IMR-90 (cell line): ENCODE measurements around the gene KLHDC7B. TPM values are rescaled to one million over a fixed set of nuclear protein-coding genes. Genes with fewer than 3 reads are reported as not detected.

Experiments
- ATAC-seq: fragments of 200-7000 bp; cut with Tn5 transposase; 2 replicates; pipeline ENCODE4 v1.9.1; 2020; ENCODE audit warnings: low read depth, mild to moderate bottlenecking, moderate library complexity
- BruUV-seq: library from RNA; stranded (reverse); fragments of 400-500 nt; replicated peaks from 2 replicates; lab custom pipeline; 2021; lab: Mats Ljungman, UMichigan
- CTCF ChIA-PET: fragments of 300-600 bp; formaldehyde crosslinking; extraction: SDS; loops from one replicate; lab custom pipeline; 2021; ENCODE audit warnings: antibody characterized with exemption; lab: Yijun Ruan, JAX
- POLR2A ChIA-PET: fragments of 300-600 bp; sonication (Branson Sonifier 250); formaldehyde crosslinking; loops from one replicate; lab custom pipeline; 2022; ENCODE audit warnings: antibody characterized with exemption; ENCODE audit not compliant: unreplicated experiment; lab: Charles Lee
- DNase-seq: peaks from one replicate; pipeline ENCODE4 v3.0.0; 2013
- H2AFZ ChIP-seq: replicated peaks from 2 replicates; pipeline ENCODE3; 2013; ENCODE audit warnings: low read length, mild to moderate bottlenecking; ENCODE audit not compliant: poor library complexity
- H2AK5ac ChIP-seq: 2 replicates; pipeline ENCODE4 v1.6.1; 2013; ENCODE audit warnings: low read depth, low read length, inconsistent platforms
- H2AK9ac ChIP-seq: replicated peaks from 2 replicates; pipeline ENCODE3; 2013; ENCODE audit warnings: mild to moderate bottlenecking, low read depth, low read length, moderate library complexity; ENCODE audit not compliant: poor library complexity
- H2BK120ac ChIP-seq: 2 replicates; pipeline ENCODE4 v1.6.1; 2013; ENCODE audit warnings: low read depth, low read length, inconsistent platforms
- H2BK15ac ChIP-seq: 3 replicates; pipeline ENCODE4 v1.6.1; 2013; ENCODE audit warnings: low read depth, low read length, inconsistent platforms
- H2BK20ac ChIP-seq: 2 replicates; pipeline ENCODE4 v1.6.1; 2013; ENCODE audit warnings: low read depth, mild to moderate bottlenecking, inconsistent platforms, low read length, moderate library complexity
- H2BK5ac ChIP-seq: 2 replicates; pipeline ENCODE4 v1.6.1; 2013; ENCODE audit warnings: mild to moderate bottlenecking, low read depth, low read length, inconsistent platforms; ENCODE audit not compliant: poor library complexity, severe bottlenecking
- H3K14ac ChIP-seq: replicated peaks from 2 replicates; pipeline ENCODE4 v1.6.1; 2013; ENCODE audit warnings: low read depth, low read length, inconsistent platforms
- H3K18ac ChIP-seq: 2 replicates; pipeline ENCODE4 v1.6.1; 2013; ENCODE audit warnings: low read depth, low read length, control low read depth
- H3K23ac ChIP-seq: 2 replicates; pipeline ENCODE4 v1.6.1; 2013; ENCODE audit warnings: low read depth, low read length, inconsistent platforms
- H3K27ac ChIP-seq: 2 replicates; pipeline ENCODE4 v1.5.1; 2013; ENCODE audit warnings: mild to moderate bottlenecking, control low read depth, low read length; ENCODE audit not compliant: insufficient read depth
- H3K27me3 ChIP-seq: 2 replicates; pipeline ENCODE4 v1.6.1; 2013; ENCODE audit warnings: low read length; ENCODE audit not compliant: control insufficient read depth, insufficient read depth
- H3K36me3 ChIP-seq: 2 replicates; pipeline ENCODE4 v1.6.1; 2013; ENCODE audit warnings: low read length, mixed read lengths; ENCODE audit not compliant: control insufficient read depth, insufficient read depth
- H3K4ac ChIP-seq: 2 replicates; pipeline ENCODE4 v1.6.1; 2013; ENCODE audit warnings: low read depth, low read length, inconsistent platforms
- H3K4me1 ChIP-seq: 2 replicates; pipeline ENCODE4 v1.6.1; 2013; ENCODE audit warnings: low read length, mixed read lengths; ENCODE audit not compliant: control insufficient read depth, insufficient read depth
- H3K4me2 ChIP-seq: 2 replicates; pipeline ENCODE4 v1.6.1; 2013; ENCODE audit warnings: low read depth, mild to moderate bottlenecking, control low read depth, low read length, moderate library complexity
- H3K4me3 ChIP-seq: 2 replicates; pipeline ENCODE4 v1.5.1; 2013; ENCODE audit warnings: low read depth, mild to moderate bottlenecking, control low read depth, low read length, moderate library complexity; ENCODE audit not compliant: insufficient read depth
- H3K56ac ChIP-seq: 2 replicates; pipeline ENCODE4 v1.6.1; 2013; ENCODE audit warnings: low read length, inconsistent platforms; ENCODE audit not compliant: insufficient read depth; ENCODE audit errors: extremely low read depth
- H3K79me1 ChIP-seq, 2 experiments: 2 replicates each; pipeline ENCODE4 v1.6.1; 2013; ENCODE audit warnings: low read length in 2 of 2, inconsistent platforms in 1 of 2, low read depth in 1 of 2
- H3K9ac ChIP-seq: 2 replicates; pipeline ENCODE4 v1.6.1; 2013; ENCODE audit warnings: low read depth, low read length, control low read depth
- H3K9me1 ChIP-seq: 2 replicates; pipeline ENCODE4 v1.6.1; 2013; ENCODE audit warnings: low read length, inconsistent platforms; ENCODE audit not compliant: insufficient read depth
- H3K9me3 ChIP-seq: 2 replicates; pipeline ENCODE4 v1.6.1; 2013; ENCODE audit warnings: low read length; ENCODE audit not compliant: control insufficient read depth, insufficient read depth
- H4K20me1 ChIP-seq: 2 replicates; pipeline ENCODE4 v1.6.1; 2013; ENCODE audit warnings: low read length, inconsistent platforms; ENCODE audit not compliant: insufficient read depth
- H4K5ac ChIP-seq: 2 replicates; pipeline ENCODE4 v1.6.1; 2013; ENCODE audit warnings: mild to moderate bottlenecking, low read depth, low read length, control low read depth
- H4K8ac ChIP-seq, 2 experiments: 2 replicates each; pipeline ENCODE4 v1.6.1; 2013; ENCODE audit warnings: low read depth in 2 of 2, low read length in 2 of 2, control low read depth in 1 of 2, inconsistent platforms in 1 of 2
- H4K91ac ChIP-seq: 2 replicates; pipeline ENCODE4 v1.6.1; 2013; ENCODE audit warnings: low read depth, low read length, inconsistent platforms; ENCODE audit not compliant: insufficient read depth
- CEBPB ChIP-seq: IDR thresholded peaks from 2 replicates; pipeline ENCODE4 v1.6.1; 2012; ENCODE audit warnings: low read depth, low read length, improper control_type of control experiment
- CHD1 ChIP-seq: IDR thresholded peaks from 2 replicates; pipeline ENCODE4 v1.6.1; 2012; ENCODE audit warnings: low read depth, low read length, improper control_type of control experiment
- CTCF ChIP-seq: conservative IDR thresholded peaks from 2 replicates; pipeline ENCODE4 v1.5.1; 2012; ENCODE audit warnings: mild to moderate bottlenecking, low read depth, low read length, improper control_type of control experiment
- ELK1 ChIP-seq: fragments of 150-350 bp; IDR thresholded peaks from 2 replicates; pipeline ENCODE4 v1.6.1; 2016; ENCODE audit warnings: low read depth, mild to moderate bottlenecking, low read length, moderate library complexity, borderline replicate concordance
- FOS ChIP-seq: fragments of 150-350 bp; IDR thresholded peaks from 2 replicates; pipeline ENCODE4 v1.6.1; 2016; ENCODE audit warnings: low read depth, low read length
- MAFK ChIP-seq: IDR thresholded peaks from 2 replicates; pipeline ENCODE4 v1.6.1; 2012; ENCODE audit warnings: low read depth, low read length, improper control_type of control experiment
- MAZ ChIP-seq: IDR thresholded peaks from 2 replicates; pipeline ENCODE4 v1.6.1; 2012; ENCODE audit warnings: low read depth, mild to moderate bottlenecking, low read length, improper control_type of control experiment, moderate library complexity, borderline replicate concordance
- MXI1 ChIP-seq: IDR thresholded peaks from 2 replicates; pipeline ENCODE4 v1.6.1; 2012; ENCODE audit warnings: low read depth, mild to moderate bottlenecking, low read length, moderate library complexity, borderline replicate concordance
- NFE2L2 ChIP-seq: fragments of 150-350 bp; IDR thresholded peaks from 2 replicates; pipeline ENCODE4 v1.6.1; 2016; ENCODE audit warnings: low read depth, mild to moderate bottlenecking, low read length
- POLR2A ChIP-seq: IDR thresholded peaks from 2 replicates; pipeline ENCODE4 v1.6.1; 2012; ENCODE audit warnings: mild to moderate bottlenecking, low read depth, low read length
- RAD21 ChIP-seq: IDR thresholded peaks from 2 replicates; pipeline ENCODE4 v1.6.1; 2012; ENCODE audit warnings: low read length, improper control_type of control experiment
- RCOR1 ChIP-seq: IDR thresholded peaks from 2 replicates; pipeline ENCODE4 v1.6.1; 2012; ENCODE audit warnings: mild to moderate bottlenecking, low read length, improper control_type of control experiment; ENCODE audit not compliant: insufficient replicate concordance
- RFX5 ChIP-seq: IDR thresholded peaks from 2 replicates; pipeline ENCODE4 v1.8.0; 2012; ENCODE audit warnings: low read depth, mild to moderate bottlenecking, low read length, moderate library complexity
- USF2 ChIP-seq: fragments of 150-350 bp; IDR thresholded peaks from 2 replicates; pipeline ENCODE4 v1.6.1; 2017; ENCODE audit warnings: mild to moderate bottlenecking, antibody characterized with exemption, low read length, low read depth
- WGBS, 2 experiments: methylation state at CpG; one replicate each; pipeline versions ENCODE4 v1.1.5 to v1.1.7; 2013; ENCODE audit warnings: missing lambda C conversion rate in 2 of 2; ENCODE audit not compliant: insufficient read length in 1 of 2; ENCODE audit errors: extremely low coverage in 2 of 2; 5-methylcytosine and 5-hydroxymethylcytosine counted together
- dilution Hi-C: fragments of 300-500 bp; cut with HindIII; formaldehyde crosslinking; loops from one replicate; pipeline ENCODE4 v1.14.3; 2018; ENCODE audit warnings: low sequenced_read_pairs; ENCODE audit not compliant: unreplicated experiment
- in situ Hi-C: fragments of 300-500 bp; cut with MboI; formaldehyde crosslinking; loops from 3 replicates; pipeline ENCODE4 v1.14.3; 2019; ENCODE audit warnings: low sequenced_read_pairs, inconsistent platforms, mixed read lengths
- intact Hi-C: fragments of 100-400 bp; cut with micrococcal nuclease; formaldehyde crosslinking; loops from 2 replicates; pipeline ENCODE4 v1.10.0; 2022
- polyA plus RNA-seq, 3 experiments: library from polyadenylated mRNA; depleted of rRNA; stranded (reverse); fragments of >200 nt; gene quantifications; 2 replicates each; pipeline ENCODE4 v1.2.3, GENCODE V29; 2012; ENCODE audit warnings: low replicate concordance in 1 of 3
- total RNA-seq: library from RNA; depleted of rRNA; stranded (reverse); fragments of >200 nt; gene quantifications from 2 replicates; pipeline ENCODE4 v1.2.3, GENCODE V29; 2012

The KLHDC7B gene
- total and polyA plus RNA-seq, 2 of the 4 experiments (the other 2 are of a cell fraction) = 0.05 TPM; not detected in 1

- H3K4me2 ChIP-seq = no peak overlapping the region
- in situ Hi-C loops (no loop called here), intact Hi-C loops (no loop called here), dilution Hi-C loops (no loop called here)
- H3K4ac ChIP-seq = no peak overlapping the region
- H3K9me3 ChIP-seq = no peaks in the 10 kb centered on the region
- no peak overlapping the region for H2AK5ac ChIP-seq
- no peaks in the 10 kb centered on the region; the same call in 1 of the 2 replicates for H3K36me3 ChIP-seq
- no peaks in the 10 kb centered on the region for H3K9me1 ChIP-seq
- no peak overlapping the region for H2BK5ac ChIP-seq
- WGBS, 2 experiments = 66% methylated on average over 11 of the region's 26 CpGs; no CpG with 5 or more reads in 1 of the 2 experiments
- 0 out of 2 replicates have a peak, but pooled peaks cover 1% of the 10 kb centered on the region for H3K27me3 ChIP-seq
- no peak overlapping the region for H2AK9ac ChIP-seq
- H2BK120ac ChIP-seq = no peak overlapping the region
- no peak overlapping the region for H4K5ac ChIP-seq
- H3K4me1 ChIP-seq = no peaks in the 10 kb centered on the region
- no peak overlapping the region for H4K8ac ChIP-seq
- H3K79me1 ChIP-seq = no peaks in the 10 kb centered on the region
- CTCF ChIA-PET = interaction anchor here (1.7 kb wide), 1 partner anchor 9 kb away, joined by 7 read pairs; the partner anchor contains the start of gene SYCE3
- no peak overlapping the region for H3K9ac ChIP-seq
- H4K91ac ChIP-seq = no peak overlapping the region
- no peak overlapping the region for H3K23ac ChIP-seq
- POLR2A ChIA-PET = no interaction called here
- BruUV-seq = no TSS peak
- H3K27ac ChIP-seq = no peak overlapping the region
- H3K18ac ChIP-seq = no peak overlapping the region
- no peak overlapping the region for H3K14ac ChIP-seq
- no peak for ATAC-seq
- H2BK15ac ChIP-seq = no peak overlapping the region
- H2AFZ ChIP-seq = peak overlapping the region; percentile 63
- H4K20me1 ChIP-seq = no peaks in the 10 kb centered on the region
- no peak overlapping the region for H2BK20ac ChIP-seq
- no peak overlapping the region; the same call in 1 of the 2 replicates for H3K56ac ChIP-seq
- no peak for DNase-seq
- H3K4me3 ChIP-seq = no peak overlapping the region
- no peak for TF ChIP-seq FOS
- no peak for TF ChIP-seq MXI1
- TF ChIP-seq MAZ = no peak
- TF ChIP-seq ELK1 = no peak
- no peak for TF ChIP-seq RCOR1
- no peak for TF ChIP-seq MAFK
- no peak for TF ChIP-seq RFX5
- TF ChIP-seq POLR2A = no peak
- TF ChIP-seq CTCF = no peak
- no peak for TF ChIP-seq RAD21
- TF ChIP-seq NFE2L2 = no peak
- TF ChIP-seq CHD1 = no peak
- no peak for TF ChIP-seq USF2
- no peak for TF ChIP-seq CEBPB
Measured at GRCh38 chr22:50571264-50572175, 25.8 kb downstream of the KLHDC7B start.
